Stimulated activated CD4-positive, alpha-beta T cell treated with anti-CD3 and anti-CD28 coated beads, Interleukin-15, amount 100 ng/mL, for 48 hours (primary cell): ENCODE data around the gene MARCHF3.
"Not testable (repeated sequence)": the region's sequence is repeated elsewhere in the genome, so short reads cannot be mapped to it uniquely, and the experiment has no call there.

Experiments used
- DNase-seq, 2 donors: peaks; one replicate each; pipeline ENCODE4 v3.0.0-alpha.2; 2020; ENCODE audit warnings: low read depth in 2 of 2

The MARCHF3 gene

GRCh38 chr5:127051591-127051990 is 21.2 kb upstream of the MARCHF3 start:
- DNase-seq, result no peak

DNA sequence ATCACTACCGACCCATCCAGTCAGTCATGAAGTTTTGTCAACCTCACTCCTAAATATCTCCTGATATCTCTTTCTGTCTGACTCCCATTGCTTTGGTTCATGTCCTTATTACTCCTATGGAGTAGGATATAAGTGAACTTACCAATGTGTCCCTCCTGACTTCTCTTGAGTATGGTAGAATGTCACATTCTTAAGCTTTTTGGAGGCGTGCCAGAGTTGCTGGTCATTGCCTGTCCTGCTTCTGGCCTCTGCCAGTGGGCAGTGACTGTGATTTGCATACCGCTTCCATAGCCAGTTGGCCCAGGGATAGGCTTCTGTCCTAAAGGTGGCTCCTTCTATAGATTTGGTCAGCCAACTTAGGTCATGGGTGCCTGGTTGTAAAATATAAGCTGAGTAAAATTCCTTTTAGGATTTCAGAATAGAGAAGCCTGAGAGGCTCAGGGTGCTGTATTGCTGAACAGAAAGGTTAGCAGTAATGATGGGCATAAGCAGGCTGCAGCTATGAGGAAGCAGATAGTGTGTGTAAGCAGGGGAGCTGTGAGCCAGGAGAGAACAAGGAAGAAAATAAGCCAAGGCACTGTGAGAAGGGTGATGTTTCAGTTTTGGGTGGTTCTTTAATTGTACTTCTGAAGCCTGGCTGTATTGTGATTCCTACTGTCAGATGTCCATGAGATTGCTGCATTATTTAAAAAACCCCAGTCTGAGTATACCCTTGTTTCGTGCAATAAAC is 16.1 kb upstream of the MARCHF3 start:
- DNase-seq, result no peak

GRCh38 chr5:127042593-127042992 is 12.2 kb upstream of the MARCHF3 start:
- no peak for DNase-seq

DNA sequence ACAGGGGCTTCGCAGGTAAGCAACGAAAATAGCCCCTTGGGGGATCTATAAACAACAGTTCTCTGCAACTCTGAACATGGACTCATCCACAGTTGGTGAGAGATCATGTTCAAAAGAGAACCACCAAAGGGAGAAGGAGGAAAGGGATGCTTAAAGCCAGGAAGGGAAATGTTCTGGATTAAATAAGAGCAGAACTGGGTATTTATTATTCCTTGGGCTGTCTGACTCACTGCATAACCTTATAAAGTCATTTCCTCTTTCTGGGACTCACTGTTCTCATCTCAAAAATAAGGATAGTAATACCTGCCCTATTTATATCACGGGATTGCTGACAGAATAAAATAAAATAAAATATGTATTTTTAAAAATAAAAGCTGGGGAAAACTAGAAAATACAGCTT is 11.2 kb upstream of the MARCHF3 start:
- no peak for DNase-seq

DNA sequence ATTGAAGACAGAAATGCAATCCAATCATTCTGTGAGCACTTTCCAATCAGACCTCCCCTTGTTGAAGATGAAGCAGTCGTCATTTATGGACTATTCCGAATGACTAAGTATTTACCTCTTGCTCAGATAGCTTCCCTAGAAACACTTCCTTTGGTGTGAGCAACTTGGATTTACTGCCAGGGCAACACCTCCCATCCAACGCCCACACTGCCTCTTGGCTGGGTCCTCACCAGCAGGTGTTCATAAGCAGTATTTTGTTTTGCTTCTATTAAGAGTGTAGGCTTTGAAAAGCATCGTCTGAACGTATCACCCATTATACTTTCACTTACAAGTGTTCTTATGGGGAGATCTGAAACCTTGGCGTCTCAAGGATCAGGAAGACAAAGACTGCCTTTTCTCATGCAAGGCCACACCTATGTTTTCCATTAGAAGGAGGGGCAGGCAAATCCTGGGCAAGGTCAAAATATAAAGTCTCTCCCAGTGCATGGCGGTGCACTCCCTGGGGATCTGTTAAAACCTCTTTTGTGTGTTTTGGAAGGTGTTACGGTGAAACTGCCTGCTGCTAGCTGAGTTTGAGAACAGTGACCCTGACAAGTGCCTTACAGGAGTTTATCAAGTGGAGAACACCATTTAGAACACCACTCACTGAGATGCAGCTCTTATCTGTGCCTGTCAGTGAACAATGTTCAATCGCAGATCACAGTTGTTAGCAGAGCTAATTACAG is 10.6 kb upstream of the MARCHF3 start:
- no peak for DNase-seq

- no peak for DNase-seq
Measured at GRCh38 chr5:127038550-127038949, 8.2 kb upstream of the MARCHF3 start.

DNA sequence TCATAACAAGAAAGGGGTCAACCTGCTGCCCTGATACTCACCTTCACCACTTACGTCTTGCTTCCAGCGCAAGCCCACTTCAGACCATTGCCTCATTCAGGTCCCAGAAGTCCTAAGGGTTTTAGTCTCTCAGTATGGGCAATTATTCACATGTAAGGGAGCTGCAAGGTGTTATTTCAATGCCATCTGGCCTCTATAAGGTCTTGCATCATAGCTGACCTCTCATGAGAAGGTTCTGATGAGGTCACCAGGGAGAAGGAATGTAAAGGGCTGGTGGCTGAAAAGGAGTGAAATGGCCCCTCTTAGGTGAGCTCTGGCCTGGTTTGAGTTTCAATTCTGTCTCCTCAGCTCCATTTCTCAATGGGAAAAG is 1.5 kb upstream of the MARCHF3 start:
- DNase-seq, result no peak

GRCh38 chr5:127031147-127031862 is 947 bp upstream of the MARCHF3 start:
- DNase-seq, result no peak

DNA sequence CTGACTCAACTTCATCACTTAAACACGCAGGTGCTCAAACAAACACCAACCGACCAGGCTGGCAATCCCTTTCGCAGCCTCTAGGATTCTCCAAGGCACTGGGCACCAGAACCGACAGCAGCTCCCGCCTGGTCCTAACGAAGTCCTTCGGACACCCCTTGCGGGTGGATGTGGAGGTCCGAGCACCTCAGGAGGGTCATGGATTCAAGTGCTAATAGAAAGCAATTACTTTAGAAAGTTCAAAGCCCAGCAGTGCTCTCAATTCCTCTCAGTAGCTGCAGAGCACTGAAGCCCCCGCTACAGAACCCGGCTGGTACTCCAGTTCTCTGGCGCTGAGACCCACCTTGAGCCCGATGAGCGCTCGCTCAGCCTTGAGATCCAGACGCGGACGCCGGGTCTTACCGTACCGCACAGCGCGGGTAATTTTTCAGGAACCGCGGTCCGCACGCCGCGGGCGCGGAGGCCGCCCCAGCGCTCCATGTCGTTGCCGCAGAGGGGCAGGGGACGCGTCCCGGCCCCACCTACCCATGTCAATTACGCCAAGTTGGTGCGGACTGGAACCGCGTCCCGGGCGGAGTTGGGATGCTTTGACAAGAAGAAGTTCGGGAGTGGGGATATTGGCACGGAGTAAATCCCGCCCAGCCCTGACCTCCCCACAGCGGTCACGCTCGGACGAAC is 638 bp downstream of the MARCHF3 start:
- peak in 1 of 2 donors; percentile 39 for DNase-seq

GRCh38 chr5:127028822-127029457 is 1.4 kb downstream of the MARCHF3 start:
- no peak for DNase-seq

GRCh38 chr5:127027539-127027938 is 2.8 kb downstream of the MARCHF3 start:
- DNase-seq, result no peak

DNA sequence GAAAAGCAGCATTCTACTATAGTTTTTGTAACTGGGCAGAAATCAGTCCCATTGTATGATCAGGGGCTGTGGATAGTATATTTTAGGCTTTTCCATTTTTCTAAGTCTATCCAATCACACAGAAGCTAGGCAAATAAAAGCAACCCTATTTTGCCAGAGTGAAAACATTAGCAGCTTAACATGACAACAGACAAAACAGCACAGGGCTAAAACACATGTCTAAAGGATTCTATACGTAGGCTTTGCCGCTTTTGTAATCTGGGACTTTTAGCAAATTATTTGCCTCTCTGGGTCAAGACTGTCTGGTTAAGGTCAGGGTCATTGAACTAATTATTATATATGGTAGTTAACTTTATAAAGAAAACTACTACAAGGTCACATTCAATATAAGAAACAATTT is 4.2 kb downstream of the MARCHF3 start:
- DNase-seq, result no peak

DNA sequence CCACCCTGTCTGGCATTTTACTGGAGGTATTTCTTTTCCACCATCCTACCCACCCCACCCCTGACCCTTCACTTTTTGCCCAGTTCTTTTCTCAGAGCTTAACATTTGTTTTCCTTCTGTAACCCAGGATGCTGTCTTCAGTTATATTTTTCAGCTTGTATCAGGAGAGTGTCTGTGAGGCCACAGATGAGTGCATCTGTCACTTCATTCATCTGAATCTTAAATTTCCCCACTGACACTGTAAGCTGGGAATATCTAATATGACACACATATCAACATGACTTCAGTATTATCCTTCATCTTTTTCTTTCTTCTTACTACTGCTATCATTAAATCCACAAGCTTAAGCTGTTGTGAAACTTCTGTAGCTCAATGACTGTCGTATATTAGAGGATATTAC is 4.9 kb downstream of the MARCHF3 start:
- DNase-seq, result no peak

DNA sequence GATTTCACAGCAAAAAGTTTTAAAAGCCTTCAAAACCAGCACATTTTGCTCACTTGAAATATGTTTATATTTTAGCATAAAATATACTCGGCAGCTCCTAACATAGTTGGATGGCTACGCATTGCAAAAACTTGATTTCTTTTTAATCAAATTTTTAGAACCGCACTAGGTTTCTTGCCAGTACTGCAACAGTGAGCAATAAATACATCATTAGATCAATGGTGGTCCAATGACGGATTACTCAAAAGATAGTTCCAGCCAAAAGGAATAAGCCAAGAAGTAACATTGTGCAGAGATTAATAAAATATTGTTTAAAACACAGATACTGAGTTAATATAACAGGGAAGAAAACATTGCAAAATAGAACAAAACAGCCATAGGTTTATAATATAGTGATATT is 5.5 kb downstream of the MARCHF3 start:
- no peak for DNase-seq

DNA sequence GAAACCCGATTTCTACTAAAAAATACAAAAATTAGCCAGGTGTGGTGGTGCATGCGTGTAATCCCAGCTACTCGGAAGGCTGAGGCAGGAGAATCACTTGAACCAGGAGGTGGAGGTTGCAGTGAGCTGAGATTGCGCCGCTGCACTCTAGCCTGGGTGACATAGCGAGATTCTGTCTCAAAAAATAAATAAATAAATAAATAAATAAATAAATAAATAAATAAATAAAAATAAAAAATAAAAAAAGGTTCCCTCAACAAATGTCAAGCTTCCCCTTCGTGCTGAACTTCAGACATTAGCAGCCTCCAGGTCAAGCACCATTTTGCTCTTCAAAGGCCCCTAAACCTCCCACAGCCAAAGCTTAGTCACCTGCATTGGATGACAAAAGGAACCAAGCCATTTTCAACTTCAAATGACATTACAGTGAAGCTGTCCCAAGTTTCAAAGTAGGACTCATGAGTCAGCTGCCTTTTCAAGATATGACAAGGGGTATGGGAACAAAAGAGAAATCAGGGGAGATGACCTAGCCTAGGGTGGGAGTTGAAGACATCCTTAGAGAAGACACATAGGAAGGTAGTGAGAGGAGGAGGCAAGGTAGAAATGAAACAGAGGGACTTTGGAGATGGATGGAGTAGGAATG is 6.7 kb downstream of the MARCHF3 start:
- not testable (repeated sequence) for DNase-seq

DNA sequence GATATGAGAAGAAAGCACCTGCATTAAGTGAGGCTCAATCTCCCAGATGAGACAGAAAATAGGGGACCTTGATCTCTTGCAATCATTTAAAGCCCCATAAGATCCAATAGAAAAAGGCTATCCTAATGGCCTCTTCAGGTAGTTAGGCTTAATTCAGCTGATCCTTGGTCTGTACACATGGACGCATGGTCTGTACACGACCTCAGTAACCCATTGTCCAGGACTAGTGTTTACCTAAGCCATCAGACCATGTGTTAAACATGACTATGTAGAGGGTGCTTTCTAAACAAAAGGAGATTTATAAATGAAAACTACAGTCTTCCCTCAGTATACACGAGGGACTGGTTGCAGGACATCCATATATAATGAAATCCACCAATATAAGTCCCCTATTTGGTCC is 7.5 kb downstream of the MARCHF3 start:
- no peak for DNase-seq

GRCh38 chr5:127019928-127020327 is 10.4 kb downstream of the MARCHF3 start:
- DNase-seq, result no peak

DNA sequence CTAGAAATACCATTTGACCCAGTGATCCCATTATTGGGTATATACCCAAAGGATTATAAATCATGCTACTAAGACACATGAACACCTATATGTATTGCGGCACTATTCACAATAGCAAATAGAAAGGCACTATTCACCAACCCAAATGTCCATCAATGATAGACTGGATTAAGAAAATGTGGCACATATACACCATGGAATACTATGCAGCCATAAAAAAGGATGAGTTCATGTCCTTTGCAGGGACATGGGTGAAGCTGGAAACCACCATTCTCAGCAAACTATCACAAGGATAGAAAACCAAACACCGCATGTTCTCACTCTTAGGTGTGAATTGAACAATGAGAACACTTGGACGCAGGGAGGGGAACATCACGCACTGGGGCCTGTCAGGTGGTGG is 13.6 kb downstream of the MARCHF3 start:
- DNase-seq, result not testable (repeated sequence)

DNA sequence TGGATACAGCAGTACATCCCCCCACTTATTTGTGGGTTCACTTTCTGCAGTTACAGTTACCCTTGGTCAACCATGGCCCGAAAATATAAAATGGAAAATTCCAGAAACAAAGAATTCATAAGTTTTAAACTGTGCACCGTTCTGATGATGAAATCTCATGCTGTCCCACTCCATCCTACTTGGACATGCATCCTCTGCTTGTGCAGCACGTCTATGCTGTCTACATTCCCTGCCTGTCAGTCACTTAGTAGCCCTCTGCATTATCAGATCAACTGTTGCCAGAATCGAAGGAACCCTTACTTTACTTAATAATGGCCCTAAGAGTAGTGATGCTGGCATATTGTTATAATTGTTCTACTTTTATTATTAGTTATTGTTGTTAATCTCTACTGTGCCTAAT is 14.6 kb downstream of the MARCHF3 start:
- no peak for DNase-seq

DNA sequence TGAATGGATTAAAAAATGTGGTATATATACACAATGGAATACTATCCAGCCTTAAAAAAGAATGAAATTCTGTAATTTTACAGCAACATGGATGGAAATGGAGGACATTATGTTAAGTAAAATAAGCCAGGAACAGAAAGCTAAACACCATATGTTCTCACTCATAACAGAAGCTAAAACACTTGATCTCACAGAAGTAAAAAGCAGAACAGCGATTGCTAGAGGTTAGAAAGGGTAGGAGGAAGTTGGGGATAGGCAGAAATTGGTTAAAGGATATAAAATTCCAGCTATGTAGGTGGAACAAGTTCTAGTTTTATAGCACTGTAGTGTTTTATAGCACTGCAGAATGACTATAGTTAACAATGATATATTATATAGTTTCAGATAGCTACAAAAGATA is 15.8 kb downstream of the MARCHF3 start:
- no peak for DNase-seq

- DNase-seq, result no peak
Measured at GRCh38 chr5:127013407-127013806, 17.0 kb downstream of the MARCHF3 start.
